MCF 10A (cell line): ENCODE results near the gene CD93. TPM values are rescaled to one million over a fixed set of nuclear protein-coding genes. Genes with fewer than 3 reads are reported as not detected.

ENCODE experiments used
- BruUV-seq: library from RNA; stranded (reverse); fragments of 400-500 nt; replicated peaks from 2 replicates; lab custom pipeline; 2021; lab: Mats Ljungman, UMichigan
- CTCF ChIA-PET: fragments of 300-600 bp; sonication (Branson Sonifier 250); formaldehyde crosslinking; extraction: SDS; loops from one replicate; lab custom pipeline; 2021; ENCODE audit warnings: antibody characterized with exemption, inconsistent platforms; lab: Yijun Ruan, JAX
- POLR2A ChIA-PET: fragments of 300-600, 350-650 bp; sonication (Branson Sonifier 250); formaldehyde crosslinking; extraction: SDS; loops from one replicate; lab custom pipeline; 2020; ENCODE audit warnings: antibody characterized with exemption, inconsistent platforms; lab: Yijun Ruan, JAX
- DNase-seq: peaks from one replicate; pipeline ENCODE4 v3.0.0-alpha.2; 2018; ENCODE audit not compliant: unreplicated experiment
- H3K27ac Mint-ChIP-seq: one replicate; pipeline ENCODE4 v1.8.0; 2022; ENCODE audit warnings: mild to moderate bottlenecking, low read depth, mixed read lengths; ENCODE audit not compliant: unreplicated experiment
- H3K27me3 Mint-ChIP-seq: one replicate; pipeline ENCODE4 v1.8.0; 2022; ENCODE audit warnings: mixed read lengths; ENCODE audit not compliant: insufficient read depth, unreplicated experiment
- H3K36me3 Mint-ChIP-seq: one replicate; pipeline ENCODE4 v1.8.0; 2022; ENCODE audit warnings: mild to moderate bottlenecking, moderate library complexity, mixed read lengths; ENCODE audit not compliant: insufficient read depth, unreplicated experiment
- H3K4me1 Mint-ChIP-seq: one replicate; pipeline ENCODE4 v1.8.0; 2022; ENCODE audit warnings: mixed read lengths; ENCODE audit not compliant: insufficient read depth, unreplicated experiment
- H3K4me3 Mint-ChIP-seq: one replicate; pipeline ENCODE4 v1.8.0; 2022; ENCODE audit warnings: mild to moderate bottlenecking, moderate library complexity, mixed read lengths; ENCODE audit not compliant: unreplicated experiment
- H3K9me3 Mint-ChIP-seq: one replicate; pipeline ENCODE4 v1.8.0; 2022; ENCODE audit warnings: mixed read lengths; ENCODE audit not compliant: unreplicated experiment
- intact Hi-C: fragments of 100-400 bp; cut with micrococcal nuclease; formaldehyde crosslinking; loops from 2 replicates; pipeline ENCODE4 v1.14.1; 2022
- total RNA-seq: library from RNA; stranded (reverse); gene quantifications from 2 replicates; pipeline ENCODE4 v1.2.3, GENCODE V29; 2022
- TF ChIP-seq, protein P1 (sequence below): fragments of 200-600 bp; IDR thresholded peaks from one replicate; pipeline ENCODE4 v1.8.0; 2022; ENCODE audit warnings: antibody characterized with exemption, mild to moderate bottlenecking; ENCODE audit not compliant: unreplicated experiment

The CD93 gene
- total RNA-seq, 1 experiment from 2014 or later: not detected

DNA sequence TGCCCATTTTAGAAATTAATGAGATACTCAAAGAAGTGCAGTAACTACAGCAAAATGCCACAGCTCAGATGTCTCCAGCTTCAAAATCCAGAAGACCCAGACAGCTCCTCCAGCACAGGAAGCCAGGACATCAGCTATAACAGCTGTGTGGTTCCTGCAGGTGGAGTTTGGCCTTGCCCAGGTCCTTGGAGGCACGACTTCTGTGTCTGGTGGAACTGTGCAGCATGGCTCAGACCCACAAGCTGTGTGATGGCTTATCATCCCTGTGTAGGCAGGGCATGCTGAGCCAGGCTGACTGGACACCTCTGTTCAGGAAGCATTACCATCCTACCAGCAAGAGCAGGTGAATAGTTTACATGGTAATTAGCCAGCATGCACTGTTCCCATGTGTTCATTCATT is 26.5 kb upstream of the CD93 start:
- no peaks in the 10 kb centered on the region for H3K27me3 Mint-ChIP-seq
- ChIA-PET POLR2A (interaction anchor here (1.2 kb wide), 1 partner anchor 12 kb away, joined by 6 read pairs; no protein-coding TSS in a partner anchor), CTCF (interaction anchor here (0.6 to 1.5 kb wide), 4 partner anchors 9 to 110 kb away, joined by 3 to 6 read pairs (median 4); no protein-coding TSS in a partner anchor)
- H3K4me1 Mint-ChIP-seq: peaks cover 13% of the 10 kb centered on the region
- H3K36me3 Mint-ChIP-seq: no peaks in the 10 kb centered on the region
- no peak for DNase-seq
- H3K4me3 Mint-ChIP-seq: no peak overlapping the region
- intact Hi-C loops: no loop called here
- TF ChIP-seq, protein P1, sequence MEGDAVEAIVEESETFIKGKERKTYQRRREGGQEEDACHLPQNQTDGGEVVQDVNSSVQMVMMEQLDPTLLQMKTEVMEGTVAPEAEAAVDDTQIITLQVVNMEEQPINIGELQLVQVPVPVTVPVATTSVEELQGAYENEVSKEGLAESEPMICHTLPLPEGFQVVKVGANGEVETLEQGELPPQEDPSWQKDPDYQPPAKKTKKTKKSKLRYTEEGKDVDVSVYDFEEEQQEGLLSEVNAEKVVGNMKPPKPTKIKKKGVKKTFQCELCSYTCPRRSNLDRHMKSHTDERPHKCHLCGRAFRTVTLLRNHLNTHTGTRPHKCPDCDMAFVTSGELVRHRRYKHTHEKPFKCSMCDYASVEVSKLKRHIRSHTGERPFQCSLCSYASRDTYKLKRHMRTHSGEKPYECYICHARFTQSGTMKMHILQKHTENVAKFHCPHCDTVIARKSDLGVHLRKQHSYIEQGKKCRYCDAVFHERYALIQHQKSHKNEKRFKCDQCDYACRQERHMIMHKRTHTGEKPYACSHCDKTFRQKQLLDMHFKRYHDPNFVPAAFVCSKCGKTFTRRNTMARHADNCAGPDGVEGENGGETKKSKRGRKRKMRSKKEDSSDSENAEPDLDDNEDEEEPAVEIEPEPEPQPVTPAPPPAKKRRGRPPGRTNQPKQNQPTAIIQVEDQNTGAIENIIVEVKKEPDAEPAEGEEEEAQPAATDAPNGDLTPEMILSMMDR: no peak
- BruUV-seq: no TSS peak
- no peak overlapping the region for H3K27ac Mint-ChIP-seq
- H3K9me3 Mint-ChIP-seq: no peaks in the 10 kb centered on the region

DNA sequence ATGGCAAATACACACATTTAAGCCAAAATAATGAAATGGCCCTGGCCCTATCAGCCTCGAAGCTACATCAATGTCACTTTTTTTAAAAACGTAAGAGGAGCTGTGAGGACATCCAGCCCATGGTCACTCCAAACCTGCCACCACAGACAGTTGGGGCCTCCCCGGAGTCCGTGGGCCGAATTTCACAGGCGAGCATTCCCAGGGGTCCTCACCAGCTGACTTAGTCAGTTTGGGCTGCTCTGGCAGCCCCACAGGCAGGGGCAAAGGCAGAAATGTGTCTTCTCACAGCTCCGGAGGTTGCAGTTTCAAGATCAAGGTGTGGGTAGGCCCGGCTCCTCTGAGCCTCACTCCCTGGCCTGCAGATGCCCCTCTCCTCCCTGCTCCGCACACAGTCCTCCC is 25.8 kb upstream of the CD93 start:
- Mint-ChIP-seq H3K27me3 (no peaks in the 10 kb centered on the region), H3K27ac (no peak overlapping the region), H3K9me3 (no peaks in the 10 kb centered on the region), H3K4me3 (no peak overlapping the region), H3K36me3 (no peaks in the 10 kb centered on the region), H3K4me1 (peaks cover 9% of the 10 kb centered on the region)
- ChIA-PET CTCF (interaction anchor here (0.6 to 1.7 kb wide), 4 partner anchors 9 to 387 kb away, joined by 3 to 14 read pairs (median 6); no protein-coding TSS in a partner anchor), POLR2A (interaction anchor here (1.0 kb wide), 1 partner anchor 26 kb away, joined by 3 read pairs; no protein-coding TSS in a partner anchor)
- BruUV-seq: no TSS peak
- DNase-seq: no peak
- TF ChIP-seq, protein P1: no peak
- intact Hi-C loops: no loop called here

DNA sequence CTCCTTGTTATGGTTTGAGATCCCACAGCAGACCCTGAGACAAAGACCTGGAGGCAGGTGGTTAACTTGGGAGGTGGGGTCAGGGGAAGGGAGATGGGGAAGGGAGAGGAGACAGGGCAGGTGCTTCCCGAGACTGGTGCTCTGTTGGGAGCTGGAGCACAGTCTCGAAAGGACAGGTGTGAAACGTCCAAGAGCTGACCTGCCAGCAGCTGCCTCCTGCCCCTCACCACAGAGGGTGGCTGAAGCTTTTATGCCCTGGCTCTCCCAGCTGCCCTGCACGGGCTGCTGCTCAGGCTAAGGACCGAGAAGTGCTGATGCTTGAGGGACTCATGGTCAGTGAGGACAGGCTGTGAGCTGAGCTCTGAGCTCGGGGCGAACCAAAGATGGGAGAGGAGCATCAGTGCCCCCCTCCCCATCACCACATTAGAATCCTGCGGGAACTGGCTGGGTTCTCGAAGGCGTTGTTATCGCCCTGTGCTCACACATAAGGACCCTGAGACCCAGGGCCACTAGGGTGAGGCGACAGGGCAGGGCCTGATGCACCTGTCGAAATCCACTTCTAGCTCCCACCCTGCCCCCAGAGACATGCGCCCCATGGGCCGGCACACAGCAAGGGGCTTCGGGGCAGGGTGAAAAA is 25.3 kb upstream of the CD93 start:
- Mint-ChIP-seq H3K27ac (no peak overlapping the region), H3K27me3 (no peaks in the 10 kb centered on the region), H3K36me3 (no peaks in the 10 kb centered on the region), H3K9me3 (no peaks in the 10 kb centered on the region), H3K4me1 (peaks cover 4% of the 10 kb centered on the region), H3K4me3 (no peak overlapping the region)
- DNase-seq: no peak
- ChIA-PET POLR2A (interaction anchor here (1.0 kb wide), 1 partner anchor 27 kb away, joined by 3 read pairs; no protein-coding TSS in a partner anchor), CTCF (interaction anchor here (1.0 to 1.7 kb wide), 4 partner anchors 8 to 386 kb away, joined by 3 to 14 read pairs (median 5); no protein-coding TSS in a partner anchor)
- intact Hi-C loops: no loop called here
- no TSS peak for BruUV-seq
- TF ChIP-seq, protein P1: no peak

DNA sequence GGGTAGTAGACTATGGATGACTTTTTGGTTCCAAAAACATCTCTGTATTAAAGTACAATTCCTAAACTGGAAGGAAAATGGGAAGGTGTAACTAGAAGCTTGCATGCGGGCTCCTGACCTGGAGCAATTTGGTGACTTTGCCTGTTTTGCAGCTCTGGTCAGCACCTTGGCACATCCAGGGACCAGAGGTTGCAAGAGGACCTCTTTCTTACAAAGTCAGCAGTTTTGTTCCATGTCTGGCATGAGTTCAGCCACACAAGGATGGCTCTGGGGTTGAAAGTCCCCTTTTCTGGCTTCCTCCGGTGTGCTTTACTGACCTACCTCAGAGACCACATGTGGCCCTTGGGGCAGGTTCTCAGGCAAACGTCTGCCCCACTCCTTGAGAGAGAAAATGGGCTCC is 22.7 kb upstream of the CD93 start:
- intact Hi-C loops: no loop called here
- ChIA-PET CTCF (interaction anchor here (0.6 to 1.1 kb wide), 2 partner anchors 30 to 417 kb away, joined by 3 read pairs; no protein-coding TSS in a partner anchor), POLR2A (interaction anchor here (1.6 kb wide), 1 partner anchor 40 kb away, joined by 3 read pairs; no protein-coding TSS in a partner anchor)
- Mint-ChIP-seq H3K36me3 (no peaks in the 10 kb centered on the region), H3K27me3 (no peaks in the 10 kb centered on the region), H3K27ac (no peak overlapping the region), H3K9me3 (no peaks in the 10 kb centered on the region), H3K4me1 (no peaks in the 10 kb centered on the region), H3K4me3 (no peak overlapping the region)
- DNase-seq: no peak
- no TSS peak for BruUV-seq
- TF ChIP-seq, protein P1: no peak
